ENCODE results near the gene C6orf120.

The C6orf120 gene

GRCh38 chr6:169726049-169726400 is 24.1 kb downstream of the C6orf120 start:
- DNase-seq = no peak

DNA sequence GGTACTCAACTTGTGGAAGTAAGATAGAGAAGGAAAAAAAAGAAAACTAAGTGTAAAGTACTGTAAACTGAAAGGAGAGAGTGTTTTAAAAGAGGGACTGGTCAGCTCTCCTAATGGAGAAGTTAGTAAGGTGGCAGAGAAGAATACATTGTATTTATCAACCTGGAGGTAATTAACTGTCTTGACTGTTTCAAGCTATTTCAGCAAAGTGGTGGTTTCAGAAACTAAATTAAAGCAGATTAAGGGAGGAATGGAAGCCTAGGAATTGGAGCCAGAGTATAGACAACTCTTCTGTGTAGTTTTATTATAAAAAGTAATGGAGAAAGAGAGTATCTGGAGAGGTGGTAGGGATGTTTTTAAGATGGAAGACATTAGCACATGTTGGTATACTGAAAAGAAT is 25.0 kb downstream of the C6orf120 start:
- no peak for DNase-seq

DNA sequence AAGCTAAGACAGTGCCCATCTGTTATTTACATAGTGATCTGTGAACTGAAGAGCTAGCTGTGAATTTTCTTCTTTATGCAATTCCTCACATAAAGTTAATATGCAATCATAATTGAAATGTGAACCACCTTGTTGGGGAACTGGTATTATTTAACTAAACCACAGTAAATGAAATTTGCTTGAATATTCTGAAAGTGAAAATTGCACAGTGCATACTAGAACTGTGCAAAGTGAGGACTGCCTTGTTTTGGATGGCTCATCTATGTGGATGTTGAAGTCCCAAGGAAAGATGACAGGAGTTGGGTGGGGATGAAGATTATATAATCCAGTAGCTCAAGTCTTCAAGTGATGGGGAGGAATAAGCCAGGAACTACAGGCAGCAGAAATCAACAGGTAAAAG is 28.0 kb downstream of the C6orf120 start:
- DNase-seq = no peak

GRCh38 chr6:169738204-169738975 is 36.5 kb downstream of the C6orf120 start:
- DNase-seq = peak; percentile 56

- no peak for DNase-seq
These were observed 37.1 kb downstream of the C6orf120 start for GRCh38 chr6:169738976-169739529.

GRCh38 chr6:169741344-169741743 is 39.4 kb downstream of the C6orf120 start:
- no peak for DNase-seq

GRCh38 chr6:169745405-169745804 is 43.5 kb downstream of the C6orf120 start:
- no peak for DNase-seq

GRCh38 chr6:169746556-169746955 is 44.6 kb downstream of the C6orf120 start:
- DNase-seq = no peak

DNA sequence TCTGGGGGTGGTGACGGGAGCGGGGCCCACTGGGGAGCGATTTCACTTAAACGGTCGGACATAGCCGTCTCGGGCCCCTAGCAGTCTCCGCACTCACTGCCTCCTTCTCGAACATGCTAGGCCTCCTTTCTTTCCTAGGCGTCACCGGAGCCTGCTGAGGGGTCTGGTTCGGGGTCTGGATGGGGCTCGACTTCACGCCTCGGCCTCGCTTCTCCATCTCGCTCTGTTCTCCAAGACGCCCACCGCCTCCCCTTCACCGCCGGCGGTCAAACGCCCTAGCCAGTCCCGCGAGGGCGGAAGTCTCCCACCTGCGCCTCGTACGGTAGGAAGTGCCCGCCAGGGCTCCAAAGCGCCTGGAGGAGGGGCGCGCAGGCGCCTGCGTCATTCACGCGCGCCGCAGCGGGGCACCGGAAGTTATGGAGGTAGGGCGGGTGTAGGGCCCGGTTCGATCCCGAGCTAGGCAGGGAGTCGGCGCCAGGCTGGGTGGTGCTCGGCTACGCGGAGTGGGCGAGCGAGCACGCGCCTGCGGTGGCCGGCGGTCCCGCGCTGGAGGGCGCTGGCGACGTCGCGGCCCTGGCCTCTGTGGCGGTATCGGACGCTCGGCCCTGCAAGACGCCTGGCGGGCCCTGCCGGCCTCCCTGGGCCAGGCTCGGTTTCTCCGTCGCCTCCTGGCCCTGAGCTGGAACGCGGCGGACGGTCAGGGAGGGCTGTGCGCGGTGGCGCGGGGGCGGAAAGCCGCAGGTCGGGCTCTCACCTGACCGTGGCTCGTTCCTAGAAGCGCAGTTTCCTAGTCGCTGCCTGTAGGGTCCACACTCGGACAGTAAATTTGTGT is 49.5 kb downstream of the C6orf120 start, which contains the start of the genes DYNLT2 and ERMARD:
Gene DYNLT2, minus strand, starts transcription at position 331 of the 832 bp plus-strand sequence. Its CDS starts 114 bp downstream, at position 217.
Gene ERMARD, plus strand, starts transcription at position 381 of the 832 bp plus-strand sequence. Its CDS starts 36 bp downstream, at position 417.
- DNase-seq = peak; percentile 80

GRCh38 chr6:169752074-169752623 is 50.2 kb downstream of the C6orf120 start:
- DNase-seq = no peak

Measured in NCI-H524 treated with DMSO at 0.1 percent for 48 hours (cell line).